Spleen (tissue), 11 donors: ENCODE measurements around the gene NIPAL3. TPM values are rescaled to one million over a fixed set of nuclear protein-coding genes. Genes with fewer than 3 reads are reported as not detected.
A peak's percentile ranks its signal among the peaks of the same experiment; 100 is the strongest.

ENCODE experiments used
- DNase-seq: peaks from one replicate; pipeline ENCODE4 v3.0.0-alpha.2; 2020
- H3K27ac ChIP-seq, 8 donors: fragments of 200-600 bp; sonication (generic) in 7 of 8; 1 replicate in 4 of 8; 2 replicates in 4 of 8; pipeline versions ENCODE4 v1.5.0 to v1.8.0; 2016 to 2021; ENCODE audit warnings: inconsistent platforms in 4 of 8, mild to moderate bottlenecking in 4 of 8, moderate library complexity in 1 of 8
- H3K27me3 ChIP-seq, 7 donors: fragments of 200-600 bp; sonication (generic) in 6 of 7; replicated peaks in 1 of 7; 1 replicate in 4 of 7; 2 replicates in 3 of 7; pipeline versions ENCODE4 v1.5.0 to v1.8.0; 2016 to 2021; ENCODE audit warnings: inconsistent platforms in 3 of 7, mild to moderate bottlenecking in 1 of 7
- H3K36me3 ChIP-seq, 6 donors: fragments of 200-600 bp; sonication (generic) in 5 of 6; 1 replicate in 4 of 6; 2 replicates in 2 of 6; pipeline versions ENCODE4 v1.5.0 to v1.8.0; 2016 to 2021; ENCODE audit warnings: inconsistent platforms in 2 of 6
- H3K4me1 ChIP-seq, 6 donors: fragments of 200-600 bp; sonication (generic) in 5 of 6; 1 replicate in 3 of 6; 2 replicates in 3 of 6; pipeline versions ENCODE4 v1.5.0 to v1.8.0; 2016 to 2021; ENCODE audit warnings: inconsistent platforms in 3 of 6
- H3K4me3 ChIP-seq, 8 donors: fragments of 200-600 bp; sonication (generic) in 7 of 8; 1 replicate in 4 of 8; 2 replicates in 4 of 8; pipeline versions ENCODE4 v1.5.0 to v1.8.0; 2016 to 2021; ENCODE audit warnings: inconsistent platforms in 4 of 8, mild to moderate bottlenecking in 4 of 8, moderate library complexity in 2 of 8
- H3K9me3 ChIP-seq, 8 donors: fragments of 200-600 bp; sonication (generic) in 7 of 8; 1 replicate in 4 of 8; 2 replicates in 4 of 8; pipeline versions ENCODE4 v1.5.0 to v1.8.0; 2016 to 2021; ENCODE audit warnings: inconsistent platforms in 4 of 8
- POLR2A ChIP-seq, 3 donors: fragments of 450-650 bp; IDR thresholded peaks; one replicate each; pipeline ENCODE4 v1.5.1; 2017; ENCODE audit warnings: antibody characterized with exemption in 3 of 3, mild to moderate bottlenecking in 1 of 3
- POLR2AphosphoS5 ChIP-seq, 3 donors: sonication (generic); formaldehyde crosslinking; IDR thresholded peaks; one replicate each; pipeline ENCODE4 v1.5.1; 2017; ENCODE audit warnings: antibody characterized with exemption in 3 of 3
- WGBS, 5 donors: extraction: QIAGEN DNeasy Blood & Tissue Kit in 3 of 5; methylation state at CpG; one replicate each; pipeline versions ENCODE4 v1.1.5 to v1.1.7; 2013 to 2018; 5-methylcytosine and 5-hydroxymethylcytosine counted together
- intact Hi-C: fragments of 100-400 bp; cut with DNase I; formaldehyde crosslinking; loops from one replicate; pipeline ENCODE4 v1.15.0; 2023; ENCODE audit warnings: low total_unique reads
- polyA plus RNA-seq, 3 donors: library from polyadenylated mRNA; stranded (reverse); fragments of 200-250 nt; gene quantifications; one replicate each; pipeline ENCODE4 v1.2.1, GENCODE V29; 2013
- total RNA-seq, 7 donors: library from RNA; depleted of rRNA in 3 of 7; stranded (reverse); fragments of >200 nt in 3 of 7; fragmentation: NEBNext Ultra II Directional in 4 of 7; extraction: Animal tissue kit (Norgen Biotek cat#: 25700) in 4 of 7; gene quantifications; one replicate each; pipeline versions ENCODE4 v1.1.0 to v1.2.1, GENCODE V29; 2016 to 2021
- TF ChIP-seq, protein P1 (sequence below), 11 experiments: fragments of 200-600 bp in 7 of 11; fragments of 450-650 bp in 4 of 11; sonication (generic) in 4 of 11; IDR thresholded peaks in 8 of 11; conservative IDR thresholded peaks in 3 of 11; 1 replicate in 7 of 11; 2 replicates in 4 of 11; pipeline versions ENCODE4 v1.4.0 to v1.8.0; 2016 to 2021; ENCODE audit warnings: antibody characterized with exemption in 11 of 11, inconsistent platforms in 4 of 11, mild to moderate bottlenecking in 1 of 11
- donor health status: healthy with polysubstance abuse.
- donor health status: DM: no; HTN: no; CAD: no; lungs with moderate emphysema.
- donor health status: DM: no; HTN: no; CAD: no.
- donor health status: Bipolar disorder and iron deficiency.
- donor health status: healthy.
- donor health status: DM: no; HTN: no; CAD: no.
- donor health status: DM: yes; HTN: yes; CAD: no.

The NIPAL3 gene
- total and polyA plus RNA-seq, 10 donors, result 5.3 to 49.2 (median 24.7) TPM

DNA sequence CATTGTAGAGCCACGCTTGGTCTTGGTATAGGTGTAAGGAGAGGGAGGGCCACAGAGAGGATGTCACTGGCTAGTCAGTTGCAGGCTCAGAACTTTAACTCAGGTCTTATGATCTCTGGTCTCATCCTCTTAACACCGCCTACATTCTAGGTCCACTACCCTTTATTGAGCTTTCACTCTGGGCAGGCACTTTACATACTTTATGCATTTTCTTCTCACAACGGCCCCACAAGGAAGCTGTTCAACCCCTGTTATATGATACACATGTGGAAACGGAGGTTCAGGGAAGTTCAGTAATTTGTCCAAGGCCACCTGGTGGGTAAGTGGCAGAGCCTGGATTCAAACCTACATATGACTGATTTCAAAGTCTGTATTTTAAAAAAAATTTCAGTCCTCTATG, 61.7 kb downstream of the NIPAL3 start:
- no peak for DNase-seq
- H3K4me1 ChIP-seq, result peaks cover 0 to 21% (median 17%) of the 10 kb centered on the region in 6 donors
- intact Hi-C loops, result no loop called here
- H3K4me3 ChIP-seq, result no peak overlapping the region
- no peak overlapping the region for H3K27ac ChIP-seq
- H3K27me3 ChIP-seq, result no peaks in the 10 kb centered on the region
- H3K36me3 ChIP-seq, result peaks cover 0 to 9% (median 0%) of the 10 kb centered on the region in 6 donors
- H3K9me3 ChIP-seq, result no peaks in the 10 kb centered on the region
- WGBS, 5 donors, result 73 to 81% (median 78%) methylated on average over 4 of the region's 4 CpGs
- TF ChIP-seq POLR2A (IDR thresholded peaks at IDR 0.05) (no peak), POLR2AphosphoS5 (IDR thresholded peaks at IDR 0.05) (no peak)

DNA sequence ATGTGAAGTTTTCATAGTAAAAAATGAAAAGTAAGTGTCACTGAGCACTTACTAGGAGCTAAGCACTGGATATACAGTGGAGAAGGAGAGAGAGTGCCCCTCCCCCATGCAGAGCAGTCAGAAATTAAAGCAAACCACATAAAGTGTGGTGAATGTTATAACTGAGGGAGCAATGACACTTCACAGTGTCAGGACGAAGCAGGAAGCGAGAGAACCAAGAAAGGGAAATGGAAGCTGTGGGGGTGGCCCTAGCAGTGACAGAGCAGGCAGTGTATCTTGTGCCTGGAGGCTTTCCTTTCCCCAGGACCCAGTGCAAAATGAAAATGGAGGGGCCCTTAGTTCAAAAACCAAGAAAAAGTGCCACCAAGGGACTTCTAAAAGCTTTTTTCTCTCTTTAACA, 65.5 kb downstream of the NIPAL3 start:
- WGBS, 5 donors, result 15 to 25% (median 16%) methylated on average over 2 of the region's 2 CpGs
- peak overlapping the region in 6 of 8 donors; percentile 60 to 82 (median 73) for H3K27ac ChIP-seq
- no peaks in the 10 kb centered on the region for H3K36me3 ChIP-seq
- no peaks in the 10 kb centered on the region for H3K9me3 ChIP-seq
- intact Hi-C loops, result no loop called here
- H3K27me3 ChIP-seq, result no peaks in the 10 kb centered on the region
- peak; percentile 81 for DNase-seq
- peak in 1 of 3 donors; percentile 50 for TF ChIP-seq POLR2AphosphoS5 (IDR thresholded peaks at IDR 0.05)
- TF ChIP-seq, protein P1, sequence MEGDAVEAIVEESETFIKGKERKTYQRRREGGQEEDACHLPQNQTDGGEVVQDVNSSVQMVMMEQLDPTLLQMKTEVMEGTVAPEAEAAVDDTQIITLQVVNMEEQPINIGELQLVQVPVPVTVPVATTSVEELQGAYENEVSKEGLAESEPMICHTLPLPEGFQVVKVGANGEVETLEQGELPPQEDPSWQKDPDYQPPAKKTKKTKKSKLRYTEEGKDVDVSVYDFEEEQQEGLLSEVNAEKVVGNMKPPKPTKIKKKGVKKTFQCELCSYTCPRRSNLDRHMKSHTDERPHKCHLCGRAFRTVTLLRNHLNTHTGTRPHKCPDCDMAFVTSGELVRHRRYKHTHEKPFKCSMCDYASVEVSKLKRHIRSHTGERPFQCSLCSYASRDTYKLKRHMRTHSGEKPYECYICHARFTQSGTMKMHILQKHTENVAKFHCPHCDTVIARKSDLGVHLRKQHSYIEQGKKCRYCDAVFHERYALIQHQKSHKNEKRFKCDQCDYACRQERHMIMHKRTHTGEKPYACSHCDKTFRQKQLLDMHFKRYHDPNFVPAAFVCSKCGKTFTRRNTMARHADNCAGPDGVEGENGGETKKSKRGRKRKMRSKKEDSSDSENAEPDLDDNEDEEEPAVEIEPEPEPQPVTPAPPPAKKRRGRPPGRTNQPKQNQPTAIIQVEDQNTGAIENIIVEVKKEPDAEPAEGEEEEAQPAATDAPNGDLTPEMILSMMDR (IDR thresholded peaks at IDR 0.05 in 8 of 11, conservative IDR thresholded peaks at IDR 0.05 in 3 of 11), result no peak
- no peak overlapping the region for H3K4me3 ChIP-seq
- peaks cover 0 to 30% (median 17%) of the 10 kb centered on the region in 6 donors for H3K4me1 ChIP-seq

DNA sequence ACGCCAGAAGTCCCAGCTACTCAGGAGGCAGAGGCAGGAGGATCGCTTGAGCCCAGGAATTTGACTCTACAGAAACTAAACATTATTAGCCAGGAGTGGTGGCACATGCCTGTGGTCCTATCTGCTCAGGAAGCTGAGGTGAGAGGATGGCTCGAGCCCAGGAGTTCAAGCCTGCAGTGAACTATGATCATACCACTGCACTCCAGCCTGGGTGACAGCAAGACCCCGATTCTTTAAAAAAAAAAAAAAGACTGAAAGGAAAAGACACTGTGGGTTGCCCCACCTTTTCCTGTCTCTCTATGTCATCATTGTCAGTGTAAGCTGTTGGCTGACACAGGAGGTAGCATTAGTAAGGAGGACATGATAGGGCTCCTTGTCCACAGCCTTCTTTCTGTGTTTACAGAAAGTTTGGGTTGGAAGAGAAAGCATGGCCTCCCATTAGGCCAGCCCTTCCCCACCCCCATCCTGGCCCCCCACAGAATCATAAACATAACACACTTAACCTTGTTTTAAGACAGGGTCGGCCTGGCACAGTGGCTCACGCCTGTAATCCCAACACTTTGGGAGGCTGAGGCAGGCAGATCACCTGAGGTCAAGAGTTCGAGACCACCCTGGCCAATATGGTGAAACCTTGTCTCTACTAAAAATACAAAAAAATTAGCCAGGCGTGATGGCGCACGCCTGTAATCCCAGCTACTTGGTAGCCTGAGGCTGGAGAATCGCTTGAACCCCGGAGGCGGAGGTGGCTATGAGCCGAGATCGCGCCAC, 66.4 kb downstream of the NIPAL3 start:
- Histone ChIP-seq H3K36me3 (no peaks in the 10 kb centered on the region), H3K27me3 (no peaks in the 10 kb centered on the region), H3K27ac (peak overlapping the region in 7 of 8 donors; percentile 47 to 82 (median 72)), H3K4me1 (peaks cover 0 to 36% (median 17%) of the 10 kb centered on the region in 6 donors), H3K9me3 (no peaks in the 10 kb centered on the region), H3K4me3 (no peak overlapping the region)
- intact Hi-C loops, result no loop called here
- no peak for TF ChIP-seq POLR2A (IDR thresholded peaks at IDR 0.05)
- TF ChIP-seq POLR2AphosphoS5 (IDR thresholded peaks at IDR 0.05), result peak in 1 of 3 donors; percentile 29
- 84 to 88% (median 87%) methylated on average over 16 of the region's 16 CpGs for WGBS, 5 donors
- no peak for DNase-seq

DNA sequence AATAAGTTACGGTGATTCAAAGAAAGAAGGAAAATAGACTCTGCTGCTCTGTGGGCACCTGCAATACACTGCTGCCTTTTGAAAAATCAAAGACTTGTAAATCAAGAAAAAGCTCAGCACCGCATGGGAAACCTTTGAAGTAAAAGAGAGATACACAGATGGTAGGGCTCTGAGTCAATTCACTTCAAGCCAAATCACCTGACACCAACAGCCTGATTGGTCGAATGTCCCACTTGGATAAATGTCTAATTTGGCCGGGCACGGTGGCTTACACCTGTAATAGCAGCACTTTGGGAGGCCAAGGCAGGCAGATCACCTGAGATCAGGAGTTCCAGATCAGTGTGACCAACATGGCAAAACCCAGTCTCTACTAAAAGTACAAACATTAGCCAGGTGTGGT, 67.8 kb downstream of the NIPAL3 start:
- Histone ChIP-seq H3K4me3 (no peak overlapping the region), H3K4me1 (peaks cover 0 to 37% (median 17%) of the 10 kb centered on the region in 6 donors), H3K27me3 (no peaks in the 10 kb centered on the region), H3K36me3 (no peaks in the 10 kb centered on the region), H3K9me3 (no peaks in the 10 kb centered on the region), H3K27ac (peak overlapping the region in 4 of 8 donors; percentile 15 to 82 (median 47))
- intact Hi-C loops, result no loop called here
- WGBS, 5 donors, result 77 to 87% (median 85%) methylated on average over 5 of the region's 5 CpGs
- TF ChIP-seq POLR2AphosphoS5 (IDR thresholded peaks at IDR 0.05) (no peak), POLR2A (IDR thresholded peaks at IDR 0.05) (no peak)
- TF ChIP-seq, protein P1 (IDR thresholded peaks at IDR 0.05 in 8 of 11, conservative IDR thresholded peaks at IDR 0.05 in 3 of 11), result no peak
- DNase-seq, result no peak

DNA sequence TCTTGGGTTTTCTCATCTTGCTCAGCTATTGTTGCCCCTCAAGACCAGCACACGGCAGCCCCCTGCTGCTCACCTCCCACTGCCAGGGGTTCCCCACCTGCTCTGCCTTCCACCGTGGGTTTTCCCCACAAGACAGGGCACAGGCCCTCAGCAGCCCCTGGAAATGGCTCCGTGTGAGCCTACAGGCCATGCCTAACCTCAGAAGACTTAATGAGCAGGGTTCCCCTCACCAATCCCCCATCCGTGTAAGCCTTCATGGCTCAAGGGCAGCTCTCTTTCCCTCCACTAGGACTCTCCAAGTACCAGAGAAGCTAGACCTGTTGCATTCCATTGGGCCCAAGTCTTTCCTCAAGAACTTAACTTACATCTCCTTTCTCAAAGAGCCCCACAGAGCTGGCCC, 68.6 kb downstream of the NIPAL3 start:
- Histone ChIP-seq H3K27ac (peak overlapping the region in 3 of 8 donors; percentile 7 to 76 (median 19)), H3K9me3 (no peaks in the 10 kb centered on the region), H3K4me1 (peaks cover 0 to 37% (median 17%) of the 10 kb centered on the region in 6 donors), H3K4me3 (no peak overlapping the region), H3K36me3 (no peaks in the 10 kb centered on the region), H3K27me3 (no peaks in the 10 kb centered on the region)
- DNase-seq, result no peak
- 61 to 72% (median 68%) methylated on average over 4 of the region's 4 CpGs for WGBS, 5 donors
- TF ChIP-seq POLR2AphosphoS5 (IDR thresholded peaks at IDR 0.05), result no peak
- intact Hi-C loops, result no loop called here
